ENCODE results near the gene ING2. TPM values are rescaled to one million over a fixed set of nuclear protein-coding genes. Genes with fewer than 3 reads are reported as not detected.
"Not testable (repeated sequence)": the region's sequence is repeated elsewhere in the genome, so short reads cannot be mapped to it uniquely, and the experiment has no call there.

Gene ING2
- polyA plus RNA-seq, 3 donors: 20.0 to 25.8 (median 25.4) TPM

DNA sequence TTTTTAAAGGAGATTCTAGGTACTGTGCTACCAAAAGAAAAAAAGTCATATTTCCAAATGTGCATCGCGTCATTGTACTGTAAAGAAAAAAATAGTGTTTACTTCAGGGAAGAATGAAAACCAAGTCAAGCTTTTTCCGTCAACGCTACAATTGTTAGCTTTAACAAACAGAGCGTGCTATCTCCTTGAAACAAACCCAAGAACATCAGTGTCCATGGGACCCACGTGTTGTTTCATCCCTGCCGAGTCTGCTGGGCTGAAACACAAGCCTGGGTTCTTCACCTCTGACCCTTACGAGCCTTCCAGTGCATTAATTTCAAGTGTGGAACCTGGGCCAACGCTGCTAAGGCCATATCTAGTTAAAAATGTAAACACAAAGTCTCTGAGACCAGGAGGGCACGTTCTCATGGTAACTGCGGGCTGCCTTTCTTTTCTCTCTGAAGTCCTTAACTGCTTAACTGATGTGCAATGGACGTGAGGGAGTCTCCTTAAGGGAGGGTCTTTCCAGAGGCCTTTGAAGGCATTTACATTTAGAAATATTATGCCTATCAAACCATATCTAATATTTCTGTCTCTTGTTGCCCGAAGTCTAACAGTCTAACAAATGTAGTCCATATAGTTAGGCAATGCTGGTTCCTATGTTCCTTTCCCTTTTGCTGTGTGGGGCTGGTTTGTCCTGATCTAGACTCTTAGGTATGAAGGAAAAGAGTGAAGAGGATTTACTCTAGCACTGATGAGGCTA lies 36.3 kb downstream of the ING2 start:
- DNase-seq: no peak

DNA sequence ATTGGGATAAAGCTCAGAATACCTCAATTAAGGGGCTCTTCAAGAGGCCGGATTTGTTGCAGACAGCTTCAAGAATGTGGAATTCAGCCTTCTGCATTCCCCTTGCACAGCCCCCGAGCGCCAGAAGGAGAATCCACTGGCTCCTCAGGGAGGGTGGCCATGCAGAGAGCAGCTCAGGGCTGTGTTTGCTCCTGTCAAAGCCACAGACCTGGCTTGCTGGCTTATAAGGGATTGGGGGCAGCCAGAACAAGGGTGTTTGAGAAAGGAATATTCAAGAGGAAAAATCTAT lies 36.8 kb downstream of the ING2 start:
- DNase-seq: no peak

DNA sequence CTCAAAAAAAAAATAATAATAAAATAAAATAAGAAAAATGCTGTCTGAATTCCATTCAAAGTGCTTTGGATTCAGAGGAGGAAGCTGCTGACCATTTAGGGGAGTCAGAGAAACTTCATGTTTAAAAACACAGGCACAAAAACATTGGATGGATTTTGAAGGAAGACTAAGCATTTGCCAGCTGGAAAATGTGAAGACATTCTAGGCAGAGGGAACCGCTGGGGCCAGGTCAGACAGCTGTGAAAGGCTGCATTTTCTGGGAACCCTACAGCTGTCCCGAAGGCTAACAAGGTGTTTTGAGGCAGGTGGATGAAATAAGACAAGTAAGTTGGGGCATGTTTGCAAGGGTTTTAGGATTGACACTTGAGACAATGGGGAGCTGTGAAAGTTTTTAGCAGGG lies 38.6 kb downstream of the ING2 start:
- DNase-seq: no peak

DNA sequence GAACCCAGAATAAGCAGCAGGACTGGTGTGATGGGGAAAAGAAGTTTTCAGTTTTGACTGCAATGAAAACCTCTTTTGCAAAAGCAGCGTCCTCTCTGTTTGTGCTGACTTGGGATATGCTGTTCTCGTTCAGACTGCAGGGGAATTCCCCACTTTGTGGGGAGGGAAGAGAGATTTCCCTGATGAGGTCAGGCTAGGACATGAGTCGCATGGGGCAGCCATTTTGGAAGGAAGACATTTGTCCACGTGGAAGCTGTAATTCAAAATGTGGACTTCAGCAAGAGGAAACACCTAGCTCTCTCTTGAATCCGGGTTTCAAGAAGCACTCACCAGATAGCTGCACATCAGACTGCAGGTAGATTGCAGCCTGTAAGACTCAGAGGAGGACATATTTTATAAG lies 39.3 kb downstream of the ING2 start:
- DNase-seq: no peak

DNA sequence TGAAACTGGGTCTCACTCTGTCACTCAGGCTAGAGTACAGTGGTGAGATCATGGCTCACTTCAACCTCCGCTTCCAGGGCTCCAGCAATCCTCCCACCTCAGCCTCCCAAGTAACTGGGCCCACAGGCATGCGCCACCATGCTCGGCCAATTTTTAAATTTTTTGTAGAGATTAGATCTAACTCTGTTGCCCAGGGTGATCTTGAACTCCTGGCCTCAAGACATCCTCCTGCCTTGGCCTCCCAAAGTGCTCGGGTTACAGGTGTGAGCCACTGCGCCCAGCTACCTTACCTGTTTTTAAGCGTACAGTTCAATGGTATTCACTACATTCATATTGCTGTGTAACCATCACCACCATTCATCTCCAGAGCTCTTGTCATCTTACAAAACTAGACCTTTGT lies 41.5 kb downstream of the ING2 start:
- DNase-seq: no peak

DNA sequence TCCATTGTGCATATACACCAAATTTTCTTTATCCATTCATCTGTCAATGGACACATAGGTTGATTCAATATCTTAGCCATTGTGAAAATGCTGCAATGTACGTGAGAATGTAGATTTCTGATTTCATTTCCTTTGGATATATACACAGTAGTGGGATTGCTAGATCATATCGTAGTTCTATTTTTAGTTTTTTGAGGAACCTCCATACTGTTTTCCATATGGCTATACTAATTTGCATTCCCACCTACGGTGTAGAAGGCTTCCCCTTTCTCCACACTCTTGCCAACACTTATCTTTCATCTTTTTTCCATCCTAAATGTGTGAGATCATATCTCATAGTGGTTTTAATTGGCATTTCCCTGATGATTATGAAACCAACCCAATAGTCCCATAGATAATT lies 43.4 kb downstream of the ING2 start:
- DNase-seq: no peak

DNA sequence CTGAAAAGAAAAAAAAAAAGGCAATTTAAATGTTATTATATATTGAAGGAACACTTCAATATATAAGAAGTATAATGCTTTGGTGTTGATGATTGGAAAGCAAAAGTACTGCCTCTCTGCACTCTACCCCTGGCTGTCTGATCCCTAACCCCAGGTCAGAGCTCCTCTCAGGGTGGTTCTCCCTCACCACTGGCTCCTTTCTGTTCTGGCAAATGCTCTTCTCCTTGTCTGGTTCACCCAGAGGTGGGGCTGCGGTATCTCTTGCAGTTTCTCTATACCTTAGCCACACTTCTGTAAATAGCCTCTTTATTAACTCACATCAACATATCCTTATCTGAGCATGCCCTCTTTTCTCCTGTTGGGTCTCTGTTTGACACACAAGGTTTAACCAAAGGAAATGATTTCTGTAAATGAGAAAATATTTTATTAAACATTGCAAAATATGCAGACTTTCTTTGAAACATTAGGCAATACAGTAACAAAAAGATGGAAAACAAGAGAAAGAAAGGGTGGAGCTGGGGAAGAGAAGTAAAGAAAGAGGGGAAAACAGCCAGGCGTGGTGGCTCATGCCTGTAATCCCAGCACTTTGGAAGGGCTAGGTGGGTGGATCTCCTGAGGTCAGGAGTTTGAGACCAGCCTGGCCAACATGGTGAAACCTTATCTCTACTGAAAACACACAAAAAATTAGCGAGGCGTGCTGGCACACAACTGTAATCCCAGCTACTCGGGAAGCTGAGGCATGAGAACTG lies 45.7 kb downstream of the ING2 start:
- no peak for DNase-seq

DNA sequence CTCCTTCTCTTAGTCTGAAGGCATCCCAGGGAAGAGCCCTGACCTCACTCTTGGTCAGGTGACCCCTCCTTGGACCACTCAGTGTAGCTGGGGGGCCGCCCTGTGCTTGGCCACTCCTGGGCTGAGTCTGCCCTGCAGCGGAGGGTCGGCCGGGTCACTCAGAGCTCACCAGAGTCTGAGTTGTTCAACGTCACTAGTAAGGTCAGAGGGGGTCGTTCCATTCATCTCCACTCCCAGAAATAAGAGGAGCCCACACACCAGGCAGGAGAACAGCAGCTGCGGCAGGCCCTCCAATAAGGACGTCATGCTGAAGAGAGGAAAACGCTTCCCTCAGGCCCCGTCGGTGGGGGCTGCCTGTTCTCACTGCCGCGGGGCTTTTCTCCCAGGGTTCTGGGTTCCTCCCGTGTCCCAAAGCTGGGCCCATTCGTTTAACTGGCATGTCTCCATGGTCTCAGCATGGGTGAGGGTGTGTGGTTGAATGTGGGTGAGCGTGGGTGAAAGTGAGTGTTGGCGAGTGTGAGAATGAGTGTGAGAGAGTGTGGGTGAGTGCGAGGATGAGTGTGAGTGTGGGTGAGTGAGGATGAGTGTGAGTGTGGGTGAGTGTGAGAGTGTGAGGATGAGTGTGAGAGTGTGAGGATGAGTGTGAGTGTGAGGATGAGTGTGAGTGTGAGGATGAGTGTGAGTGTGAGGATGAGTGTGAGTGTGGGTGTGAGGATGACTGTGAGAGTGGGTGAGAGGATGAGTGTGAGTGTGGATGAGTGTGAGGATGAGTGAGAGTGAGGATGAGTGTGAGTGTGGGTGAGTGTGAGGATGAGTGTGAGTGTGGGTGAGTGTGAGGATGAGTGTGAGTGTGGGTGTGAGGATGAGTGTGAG lies 47.7 kb downstream of the ING2 start:
- DNase-seq: no peak

DNA sequence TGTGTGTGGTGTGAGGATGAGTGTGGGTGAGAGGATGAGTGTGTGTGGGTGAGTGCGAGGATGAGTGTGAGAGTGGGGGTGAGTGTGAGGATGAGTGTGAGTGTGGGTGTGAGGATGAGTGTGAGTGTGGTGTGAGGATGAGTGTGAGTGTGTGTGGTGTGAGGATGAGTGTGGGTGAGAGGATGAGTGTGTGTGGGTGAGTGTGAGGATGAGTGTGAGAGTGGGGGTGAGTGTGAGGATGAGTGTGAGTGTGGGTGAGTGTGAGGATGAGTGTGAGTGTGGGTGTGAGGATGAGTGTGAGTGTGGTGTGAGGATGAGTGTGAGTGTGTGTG lies 48.3 kb downstream of the ING2 start:
- DNase-seq: not testable (repeated sequence)

DNA sequence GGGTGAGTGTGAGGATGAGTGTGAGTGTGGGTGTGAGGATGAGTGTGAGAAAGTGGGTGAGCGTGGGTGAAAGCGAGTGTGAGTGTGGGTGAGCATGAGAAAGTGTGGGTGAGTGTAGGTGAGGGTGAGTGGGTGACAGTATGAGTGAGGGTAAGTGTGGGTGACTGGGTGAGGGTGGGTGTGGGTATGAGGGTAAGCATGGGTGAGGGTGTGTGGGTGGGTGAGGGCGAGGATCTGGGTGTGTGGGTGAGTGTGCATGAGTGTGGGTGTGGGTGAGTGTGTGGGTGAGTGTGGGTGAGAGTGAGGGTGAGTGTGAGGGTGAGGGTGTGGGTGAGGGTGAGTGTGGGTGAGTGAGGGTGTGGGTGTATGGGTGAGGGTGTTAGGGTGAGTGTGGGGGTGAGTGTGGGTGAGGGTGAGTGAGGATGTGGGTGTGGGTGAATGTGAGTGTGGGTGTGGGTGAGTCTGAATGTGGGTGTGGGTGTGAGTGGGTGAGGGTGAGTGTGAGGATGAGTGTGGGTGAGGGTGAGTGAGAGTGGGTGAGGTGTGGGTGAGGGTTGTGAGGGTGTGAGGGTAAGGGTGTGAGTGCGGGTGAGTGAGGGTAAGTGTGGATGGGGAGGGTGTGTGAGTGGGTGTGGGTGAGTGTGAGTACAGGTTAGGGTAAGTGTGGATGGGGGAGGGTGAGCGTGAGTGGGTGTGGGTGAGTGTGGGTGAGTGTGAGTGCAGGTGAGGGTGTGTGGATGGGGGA lies 48.9 kb downstream of the ING2 start:
- DNase-seq: no peak

DNA sequence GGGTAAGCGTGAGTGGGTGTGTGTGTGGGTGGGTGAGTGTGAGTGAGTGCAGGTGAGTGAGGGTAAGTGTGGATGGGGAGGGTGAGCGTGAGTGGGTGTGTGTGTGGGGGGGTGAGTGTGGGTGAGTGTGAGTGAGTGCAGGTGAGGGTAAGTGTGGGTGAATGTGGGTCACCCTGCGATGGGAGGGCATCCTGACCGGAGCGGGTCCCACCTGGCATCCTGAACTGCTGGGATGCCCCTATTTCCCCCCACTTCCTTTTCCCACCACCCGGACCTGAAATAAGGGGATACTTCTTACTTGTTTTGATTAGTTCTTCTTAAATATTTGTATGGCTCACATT lies 49.5 kb downstream of the ING2 start:
- no peak for DNase-seq

DNA sequence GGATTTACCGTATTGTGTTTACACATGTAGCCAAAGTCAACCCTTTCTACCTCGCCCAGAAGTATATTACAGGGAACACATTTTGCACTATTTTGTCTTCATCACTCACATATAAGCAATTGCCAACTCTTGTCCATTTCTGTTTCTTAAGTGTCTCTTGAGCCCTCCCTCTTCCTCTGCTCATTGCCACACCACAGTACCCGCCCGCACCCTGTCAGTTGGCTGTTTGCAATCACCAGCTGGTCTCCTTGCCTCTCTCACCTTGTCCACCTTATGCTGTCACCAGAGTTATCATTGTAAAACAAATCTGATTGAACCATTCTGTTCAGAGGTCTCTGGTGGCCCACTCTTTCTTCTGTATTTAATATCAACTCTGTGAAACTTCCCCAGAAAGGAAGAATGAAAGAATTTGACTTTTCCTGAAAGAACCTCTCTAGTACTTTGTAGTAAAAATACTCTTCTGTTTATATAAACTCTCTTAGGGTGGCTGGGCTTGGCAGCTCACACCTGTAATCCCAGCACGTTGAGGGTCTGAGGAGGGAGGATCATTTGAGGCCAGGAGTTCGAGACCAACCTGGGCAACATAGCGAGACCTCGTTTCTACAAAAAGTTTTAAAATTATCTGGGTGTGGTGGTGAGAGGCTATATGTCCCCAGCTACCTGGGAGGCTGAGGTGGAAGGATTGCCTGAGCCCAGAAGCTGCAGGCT lies 50.2 kb downstream of the ING2 start:
- no peak for DNase-seq

DNA sequence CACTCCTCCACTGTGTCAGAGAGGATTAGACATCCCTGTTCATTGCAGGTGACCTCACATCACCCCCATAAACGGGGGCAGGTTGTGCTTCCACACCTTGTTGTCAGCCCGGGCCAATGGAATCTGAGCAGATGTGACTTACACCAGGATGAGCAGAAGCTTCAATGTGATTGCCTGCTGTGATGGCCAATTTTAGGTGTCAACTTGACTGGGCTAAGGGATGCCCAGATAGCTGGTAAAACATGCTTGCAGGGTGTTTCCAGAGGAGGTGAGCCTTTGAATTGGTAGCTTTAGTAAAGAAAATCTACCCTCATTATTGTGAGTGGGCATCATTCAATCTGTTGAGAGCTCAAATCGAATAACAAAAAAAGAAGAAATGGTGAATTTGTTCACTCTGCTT lies 52.1 kb downstream of the ING2 start:
- no peak for DNase-seq

DNA sequence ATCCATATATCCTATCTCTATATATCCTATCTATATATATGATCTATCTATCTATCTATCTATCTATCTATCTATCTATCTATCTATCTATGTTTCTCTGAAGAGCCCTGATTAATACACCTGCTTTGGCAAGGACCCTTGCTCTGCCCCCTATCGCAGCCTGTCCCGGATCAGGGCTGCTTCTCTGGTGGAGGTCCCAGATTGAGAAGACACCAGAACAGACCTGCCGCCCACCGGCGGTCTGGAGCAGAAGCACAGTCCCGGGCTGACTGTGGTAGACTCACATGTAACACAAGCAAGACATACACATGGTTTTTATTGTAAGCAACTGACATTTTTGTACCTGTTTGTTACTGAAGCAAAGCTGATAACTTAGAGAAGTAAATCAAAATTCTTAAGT lies 52.8 kb downstream of the ING2 start:
- DNase-seq: no peak

DNA sequence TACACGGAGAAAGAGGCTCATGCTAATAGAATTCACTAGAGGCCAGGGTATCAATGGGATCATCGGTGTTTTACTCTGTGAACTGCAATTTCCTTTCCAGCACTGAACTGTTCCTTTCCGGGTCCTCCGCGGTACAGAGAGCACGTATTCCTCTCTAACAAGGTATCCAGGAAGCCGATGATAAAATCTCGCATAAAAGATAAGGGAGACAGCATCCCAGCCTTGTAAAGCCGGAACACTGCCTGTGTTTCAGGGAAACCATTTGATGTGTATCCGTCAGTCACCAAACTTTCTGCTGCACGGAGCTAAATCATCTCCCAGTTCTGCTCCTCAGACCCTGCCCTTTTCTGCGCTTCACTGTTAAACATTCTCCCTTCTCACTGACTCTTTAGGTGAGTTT lies 54.0 kb downstream of the ING2 start:
- DNase-seq: no peak

DNA sequence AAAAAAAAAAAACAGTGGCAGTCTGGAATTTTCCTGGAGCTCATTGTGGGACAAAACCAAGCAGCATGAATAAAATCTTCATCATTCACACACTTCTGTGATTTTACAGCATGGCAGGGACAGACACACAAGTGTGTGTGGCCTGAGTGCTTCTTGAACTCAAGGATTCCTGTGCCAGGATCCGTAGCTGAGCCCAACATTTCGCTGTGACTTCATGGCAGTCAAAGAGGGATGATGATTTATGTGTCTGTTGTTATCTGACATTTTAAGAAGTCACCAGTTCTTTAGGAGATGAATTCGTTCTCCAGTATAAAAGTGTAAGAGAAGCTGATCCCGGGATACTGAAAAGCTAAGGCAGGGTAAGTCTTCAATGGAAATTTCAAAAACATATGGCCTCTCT lies 57.0 kb downstream of the ING2 start:
- no peak for DNase-seq

Other genes with a start within 250 kb of the ING2 start
- gene CLDN22, start 184.8 kb upstream of the ING2 start, polyA plus RNA-seq (ENCODE audit: insufficient read length in 3 of 3): 1 to 10 TPM in 1 of 3 donors, under 1 TPM in 2; 0.41 to 1.0 (median 0.54) TPM
- gene CLDN24, start 182.6 kb upstream of the ING2 start, polyA plus RNA-seq (ENCODE audit: insufficient read length in 3 of 3): under 1 TPM in 1 of 3 donors, not detected in 2; 0.64 TPM
- gene CDKN2AIP, start 60.4 kb upstream of the ING2 start, polyA plus RNA-seq (ENCODE audit: insufficient read length in 3 of 3): 10 to 100 TPM; 33.7 to 35.0 (median 34.0) TPM
- 10 to 100 TPM; 32.5 to 36.9 (median 33.3) TPM for gene RWDD4, start 154.1 kb downstream of the ING2 start, polyA plus RNA-seq (ENCODE audit: insufficient read length in 3 of 3)
- gene TRAPPC11, start 154.2 kb downstream of the ING2 start, polyA plus RNA-seq (ENCODE audit: insufficient read length in 3 of 3): 10 to 100 TPM; 32.3 to 49.8 (median 44.3) TPM

Data from renal pelvis (tissue), 4 donors.